GM21367 (cell line): ENCODE results near the gene ARHGAP6.

Experiments
- ATAC-seq: cut with Tn5 transposase; IDR thresholded peaks from one replicate; pipeline ENCODE4 v1.9.1; 2021; ENCODE audit not compliant: unreplicated experiment

The ARHGAP6 gene

GRCh38 chrX:11429538-11430085, 236.1 kb downstream of the ARHGAP6 start:
- no peak for ATAC-seq

GRCh38 chrX:11427453-11428071, 238.2 kb downstream of the ARHGAP6 start:
- no peak for ATAC-seq

- ATAC-seq: no peak
Measured at GRCh38 chrX:11426712-11427452, 238.8 kb downstream of the ARHGAP6 start.

GRCh38 chrX:11424903-11425674, 240.6 kb downstream of the ARHGAP6 start:
- ATAC-seq: no peak

- no peak for ATAC-seq
Measured at GRCh38 chrX:11423949-11424348, 241.8 kb downstream of the ARHGAP6 start.

DNA sequence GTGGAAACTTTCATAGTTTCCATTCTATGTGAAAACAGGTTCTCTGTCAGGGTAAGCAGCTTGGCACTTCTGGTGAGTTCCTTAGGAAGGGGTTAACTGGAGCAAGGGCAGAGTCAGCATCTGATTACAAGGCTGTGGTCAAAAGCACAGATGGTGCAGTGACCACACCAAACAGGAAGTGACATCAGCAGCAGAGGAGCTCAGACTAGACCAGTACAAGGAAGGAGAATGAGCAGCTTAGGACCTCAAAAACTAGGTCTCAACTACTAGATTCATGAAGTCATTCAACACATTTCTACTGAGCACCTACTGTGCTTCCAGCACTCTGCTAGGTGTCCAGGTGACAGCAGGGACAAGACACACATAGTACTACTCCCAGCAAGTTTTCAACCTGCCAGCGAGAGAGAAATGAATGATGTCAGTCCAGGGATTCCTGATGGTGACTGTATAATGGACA, 242.3 kb downstream of the ARHGAP6 start:
- peak; percentile 89 for ATAC-seq

DNA sequence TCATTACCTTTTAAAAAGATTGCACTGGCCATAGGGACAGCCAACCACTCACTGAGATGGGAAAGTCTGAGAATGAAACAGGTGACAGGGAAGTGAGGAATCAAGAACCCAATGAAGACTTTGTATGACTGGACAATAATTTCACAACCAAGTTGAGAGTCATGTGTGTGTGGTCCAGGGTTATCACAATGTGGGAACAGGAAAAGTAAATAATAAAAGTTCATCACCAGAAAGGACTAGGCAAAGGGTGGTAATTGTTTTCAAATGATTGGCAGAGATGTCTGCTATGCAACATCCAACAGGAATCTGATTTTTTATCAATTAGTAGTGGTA, 243.2 kb downstream of the ARHGAP6 start:
- no peak for ATAC-seq

GRCh38 chrX:11421805-11422524, 243.8 kb downstream of the ARHGAP6 start:
- no peak for ATAC-seq

- ATAC-seq: no peak
Measured at GRCh38 chrX:11420851-11421250, 244.9 kb downstream of the ARHGAP6 start.

GRCh38 chrX:11419102-11419501, 246.6 kb downstream of the ARHGAP6 start:
- no peak for ATAC-seq

GRCh38 chrX:11416600-11416999, 249.1 kb downstream of the ARHGAP6 start:
- ATAC-seq: no peak

DNA sequence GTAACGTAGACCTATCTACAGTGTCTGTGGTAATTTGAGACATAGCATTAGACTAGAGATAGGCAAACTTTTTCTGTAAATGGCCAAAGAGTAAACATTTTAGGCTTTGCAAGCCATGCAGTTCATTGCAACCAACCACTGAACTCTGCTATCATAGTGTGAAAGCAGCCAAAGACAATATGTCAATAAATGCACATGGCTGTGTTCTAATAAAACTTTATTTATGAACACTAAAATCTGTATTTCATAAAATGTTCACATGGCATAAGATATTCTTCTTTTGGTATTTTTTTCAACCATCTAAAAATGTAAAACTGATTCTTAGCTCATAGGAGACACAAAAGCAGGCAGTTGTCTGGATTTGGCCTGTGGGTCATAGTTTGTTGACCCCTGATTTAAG, 251.6 kb downstream of the ARHGAP6 start:
- ATAC-seq: no peak

- no peak for ATAC-seq
Measured at GRCh38 chrX:11412715-11413623, 252.8 kb downstream of the ARHGAP6 start.

DNA sequence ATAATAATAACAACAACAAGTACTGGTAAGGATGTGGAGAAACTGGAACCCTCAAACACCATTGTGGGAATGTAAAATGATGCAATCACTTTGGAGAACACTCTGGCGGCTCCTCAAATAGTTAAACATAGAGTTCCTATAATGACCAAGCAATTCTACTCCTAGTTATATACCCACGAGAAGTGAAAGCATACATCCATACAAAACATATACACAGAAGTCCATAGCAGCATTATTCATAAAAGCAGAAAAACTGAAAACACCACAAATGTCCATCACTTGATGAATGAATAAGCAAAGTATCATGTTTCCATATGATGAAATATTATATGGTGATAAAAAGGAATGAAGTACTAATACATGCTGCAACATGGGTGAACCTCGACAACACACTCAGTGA, 255.8 kb downstream of the ARHGAP6 start:
- ATAC-seq: no peak

GRCh38 chrX:11408783-11409182, 256.9 kb downstream of the ARHGAP6 start:
- no peak for ATAC-seq

DNA sequence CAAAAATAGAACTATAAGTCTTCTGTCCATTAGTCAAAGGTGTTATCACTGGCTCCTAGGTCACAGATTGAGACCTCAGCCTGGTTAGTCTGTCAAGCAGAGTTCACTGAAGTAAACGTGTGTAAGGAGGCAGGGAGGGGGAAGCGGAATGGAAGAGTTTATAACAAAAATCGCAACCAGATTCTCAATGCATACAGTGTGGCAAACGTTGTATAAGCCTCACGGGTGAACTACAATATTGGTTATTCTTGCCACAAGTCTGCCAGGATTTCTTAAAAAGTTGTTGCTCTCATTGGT, 257.7 kb downstream of the ARHGAP6 start:
- no peak for ATAC-seq

- ATAC-seq: no peak
Measured at GRCh38 chrX:11407331-11408108, 258.2 kb downstream of the ARHGAP6 start.

- no peak for ATAC-seq
Measured at GRCh38 chrX:11406109-11406765, 259.5 kb downstream of the ARHGAP6 start.

- ATAC-seq: no peak
Measured at GRCh38 chrX:11403631-11404030, 262.1 kb downstream of the ARHGAP6 start.
